Measurements from ENCODE around the gene TEX14.

TEX14 gene

GRCh38 chr17:58606934-58607333, 84.9 kb downstream of the TEX14 start:
- Histone ChIP-seq H3K27ac (ENCODE audit: low read length) (no peak overlapping the region), H3K27me3 (ENCODE audit: control insufficient read depth, insufficient read depth, low read length) (no peaks in the 10 kb centered on the region), H3K9me3 (ENCODE audit: control insufficient read depth, insufficient read depth, low read length) (no peaks in the 10 kb centered on the region), H3K36me3 (ENCODE audit: control insufficient read depth, insufficient read depth, low read length) (no peaks in the 10 kb centered on the region), H3K4me1 (ENCODE audit: control insufficient read depth, insufficient read depth, low read length) (no peaks in the 10 kb centered on the region), H3K4me3 (ENCODE audit: low read length) (no peak overlapping the region)
- no peak for DNase-seq (ENCODE audit: low read depth, low spot score)
- no CpG with 5 or more reads among the region's 4 CpGs for WGBS (ENCODE audit: insufficient coverage, insufficient read length)

- no peaks in the 10 kb centered on the region for H3K9me3 ChIP-seq (ENCODE audit: control insufficient read depth, insufficient read depth, low read length)
- no peak overlapping the region for H3K27ac ChIP-seq (ENCODE audit: low read length)
- no peaks in the 10 kb centered on the region for H3K36me3 ChIP-seq (ENCODE audit: control insufficient read depth, insufficient read depth, low read length)
- no peaks in the 10 kb centered on the region for H3K27me3 ChIP-seq (ENCODE audit: control insufficient read depth, insufficient read depth, low read length)
- H3K4me1 ChIP-seq (ENCODE audit: control insufficient read depth, insufficient read depth, low read length): no peaks in the 10 kb centered on the region
- no peak overlapping the region for H3K4me3 ChIP-seq (ENCODE audit: low read length)
- WGBS (ENCODE audit: insufficient coverage, insufficient read length): no CpG with 5 or more reads among the region's 2 CpGs
- DNase-seq (ENCODE audit: low read depth, low spot score): no peak
Measured at GRCh38 chr17:58605986-58606385, 85.9 kb downstream of the TEX14 start.

- no peaks in the 10 kb centered on the region for H3K36me3 ChIP-seq (ENCODE audit: control insufficient read depth, insufficient read depth, low read length)
- H3K4me1 ChIP-seq (ENCODE audit: control insufficient read depth, insufficient read depth, low read length): no peaks in the 10 kb centered on the region
- no CpG with 5 or more reads among the region's 1 CpG for WGBS (ENCODE audit: insufficient coverage, insufficient read length)
- H3K4me3 ChIP-seq (ENCODE audit: low read length): no peak overlapping the region
- no peak overlapping the region for H3K27ac ChIP-seq (ENCODE audit: low read length)
- H3K27me3 ChIP-seq (ENCODE audit: control insufficient read depth, insufficient read depth, low read length): no peaks in the 10 kb centered on the region
- H3K9me3 ChIP-seq (ENCODE audit: control insufficient read depth, insufficient read depth, low read length): no peaks in the 10 kb centered on the region
- DNase-seq (ENCODE audit: low read depth, low spot score): no peak
Measured at GRCh38 chr17:58605470-58605869, 86.4 kb downstream of the TEX14 start.

- Histone ChIP-seq H3K4me1 (ENCODE audit: control insufficient read depth, insufficient read depth, low read length) (no peaks in the 10 kb centered on the region), H3K9me3 (ENCODE audit: control insufficient read depth, insufficient read depth, low read length) (no peaks in the 10 kb centered on the region), H3K27me3 (ENCODE audit: control insufficient read depth, insufficient read depth, low read length) (no peaks in the 10 kb centered on the region), H3K36me3 (ENCODE audit: control insufficient read depth, insufficient read depth, low read length) (no peaks in the 10 kb centered on the region), H3K27ac (ENCODE audit: low read length) (no peak overlapping the region), H3K4me3 (ENCODE audit: low read length) (no peak overlapping the region)
- no peak for DNase-seq (ENCODE audit: low read depth, low spot score)
Measured at GRCh38 chr17:58601976-58602375, 89.9 kb downstream of the TEX14 start.

DNA sequence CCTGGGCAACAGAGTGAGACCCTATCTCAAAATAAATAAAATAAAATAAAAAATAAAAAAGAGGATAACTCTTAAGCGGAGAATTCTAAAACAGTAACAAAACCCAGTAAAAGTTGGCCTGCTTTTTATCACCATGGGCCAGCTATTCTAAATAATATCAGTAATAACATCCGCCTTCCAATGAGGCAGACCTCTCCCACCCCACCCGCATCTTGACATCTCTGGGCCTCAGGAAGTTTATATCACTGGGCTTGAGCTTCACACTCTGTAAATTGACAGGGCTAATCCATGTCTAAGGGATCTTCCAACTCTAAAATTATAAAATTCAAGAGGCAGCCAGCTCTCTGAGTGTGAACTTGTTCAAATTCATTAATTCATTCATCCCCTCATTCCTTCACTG, 94.5 kb downstream of the TEX14 start:
- WGBS (ENCODE audit: insufficient coverage, insufficient read length): no CpG with 5 or more reads among the region's 3 CpGs
- no peak for DNase-seq (ENCODE audit: low read depth, low spot score)
- H3K27me3 ChIP-seq (ENCODE audit: control insufficient read depth, insufficient read depth, low read length): no peaks in the 10 kb centered on the region
- H3K4me3 ChIP-seq (ENCODE audit: low read length): no peak overlapping the region
- no peaks in the 10 kb centered on the region for H3K36me3 ChIP-seq (ENCODE audit: control insufficient read depth, insufficient read depth, low read length)
- H3K4me1 ChIP-seq (ENCODE audit: control insufficient read depth, insufficient read depth, low read length): no peaks in the 10 kb centered on the region
- no peaks in the 10 kb centered on the region for H3K9me3 ChIP-seq (ENCODE audit: control insufficient read depth, insufficient read depth, low read length)
- no peak overlapping the region for H3K27ac ChIP-seq (ENCODE audit: low read length)

DNA sequence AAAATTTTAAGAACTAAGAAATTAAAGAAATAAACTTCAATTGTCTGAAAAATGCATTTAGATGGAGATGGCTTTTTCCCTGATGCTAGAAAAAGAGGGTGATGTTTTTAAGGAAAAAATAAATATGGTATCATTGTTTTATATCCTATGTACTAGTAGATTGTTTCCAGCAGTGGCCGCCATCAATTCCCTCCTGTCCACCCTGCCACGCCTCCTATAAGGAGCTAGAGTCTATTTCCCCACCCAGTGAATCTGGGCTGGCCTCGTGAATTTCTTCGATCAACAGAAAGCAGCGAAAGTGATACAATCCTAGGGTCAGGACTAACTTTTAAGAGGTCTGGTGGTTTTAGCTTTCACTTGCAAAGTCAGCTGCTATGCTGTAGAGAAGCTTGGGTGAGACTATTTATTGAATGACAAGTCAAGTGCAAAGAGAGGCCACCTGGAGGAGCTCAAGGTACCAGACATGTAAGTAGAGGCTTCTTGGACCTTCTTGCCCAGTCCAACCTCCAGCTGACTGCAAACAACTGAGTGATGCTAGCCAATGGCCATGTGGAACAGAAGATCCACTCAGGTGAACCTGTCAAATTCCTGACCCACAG, 96.6 kb downstream of the TEX14 start:
- no CpG with 5 or more reads among the region's 5 CpGs for WGBS (ENCODE audit: insufficient coverage, insufficient read length)
- no peak for DNase-seq (ENCODE audit: low read depth, low spot score)
- no peak overlapping the region for H3K4me3 ChIP-seq (ENCODE audit: low read length)

GRCh38 chr17:58593123-58593522, 98.7 kb downstream of the TEX14 start:
- Histone ChIP-seq H3K4me1 (ENCODE audit: control insufficient read depth, insufficient read depth, low read length) (no peaks in the 10 kb centered on the region), H3K9me3 (ENCODE audit: control insufficient read depth, insufficient read depth, low read length) (no peaks in the 10 kb centered on the region), H3K27ac (ENCODE audit: low read length) (no peak overlapping the region), H3K36me3 (ENCODE audit: control insufficient read depth, insufficient read depth, low read length) (no peaks in the 10 kb centered on the region), H3K4me3 (ENCODE audit: low read length) (no peak overlapping the region), H3K27me3 (ENCODE audit: control insufficient read depth, insufficient read depth, low read length) (no peaks in the 10 kb centered on the region)
- no peak for DNase-seq (ENCODE audit: low read depth, low spot score)
- no CpG with 5 or more reads among the region's 1 CpG for WGBS (ENCODE audit: insufficient coverage, insufficient read length)

More for the DNA sequence above, 96.6 kb downstream of the TEX14 start:
- Histone ChIP-seq H3K27ac (ENCODE audit: low read length) (no peak overlapping the region), H3K27me3 (ENCODE audit: control insufficient read depth, insufficient read depth, low read length) (no peaks in the 10 kb centered on the region), H3K4me1 (ENCODE audit: control insufficient read depth, insufficient read depth, low read length) (no peaks in the 10 kb centered on the region), H3K36me3 (ENCODE audit: control insufficient read depth, insufficient read depth, low read length) (no peaks in the 10 kb centered on the region), H3K9me3 (ENCODE audit: control insufficient read depth, insufficient read depth, low read length) (no peaks in the 10 kb centered on the region)

DNA sequence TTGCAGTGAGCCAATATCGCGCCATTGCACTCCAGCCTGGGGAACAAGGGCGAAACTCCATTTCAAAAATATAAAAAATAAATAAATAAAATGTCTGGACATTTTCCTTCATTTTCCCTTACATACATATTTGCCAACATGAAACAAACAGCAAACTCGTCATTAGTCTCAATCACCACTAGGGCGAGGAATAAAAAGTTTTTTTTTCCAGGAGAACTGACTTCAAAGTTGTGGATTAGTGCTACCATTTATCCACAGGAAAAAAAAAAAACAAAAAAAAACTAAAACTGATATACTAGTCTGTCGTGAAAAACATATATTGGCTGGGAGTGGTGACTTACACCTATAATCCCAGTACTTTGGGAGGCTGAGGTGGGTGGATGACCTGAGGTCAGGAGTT, 100.4 kb downstream of the TEX14 start:
- H3K36me3 ChIP-seq (ENCODE audit: control insufficient read depth, insufficient read depth, low read length): no peaks in the 10 kb centered on the region
- H3K27me3 ChIP-seq (ENCODE audit: control insufficient read depth, insufficient read depth, low read length): no peaks in the 10 kb centered on the region
- no peaks in the 10 kb centered on the region for H3K4me1 ChIP-seq (ENCODE audit: control insufficient read depth, insufficient read depth, low read length)
- WGBS (ENCODE audit: insufficient coverage, insufficient read length): no CpG with 5 or more reads among the region's 6 CpGs
- no peaks in the 10 kb centered on the region for H3K9me3 ChIP-seq (ENCODE audit: control insufficient read depth, insufficient read depth, low read length)
- H3K4me3 ChIP-seq (ENCODE audit: low read length): no peak overlapping the region
- H3K27ac ChIP-seq (ENCODE audit: low read length): no peak overlapping the region
- no peak for DNase-seq (ENCODE audit: low read depth, low spot score)

DNA sequence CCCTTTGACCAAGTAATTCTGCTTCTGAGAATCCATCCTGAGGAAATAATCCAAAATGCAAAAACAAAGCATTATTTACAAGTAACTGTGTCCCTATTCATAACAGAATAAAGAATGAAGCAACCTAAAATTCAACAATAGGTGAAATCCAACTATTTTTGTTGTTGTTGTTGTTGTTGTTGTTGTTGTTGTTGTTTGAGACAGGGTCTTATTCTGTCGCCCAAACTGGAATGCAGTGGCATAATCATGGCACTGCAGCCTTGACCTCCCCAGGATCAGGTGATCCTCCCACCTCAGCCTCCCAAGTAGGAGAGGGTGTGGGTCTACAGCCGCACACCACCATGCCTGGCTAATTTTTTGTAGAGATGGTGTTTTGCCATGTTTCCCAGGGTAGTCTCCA, 101.5 kb downstream of the TEX14 start:
- Histone ChIP-seq H3K4me1 (ENCODE audit: control insufficient read depth, insufficient read depth, low read length) (no peaks in the 10 kb centered on the region), H3K27me3 (ENCODE audit: control insufficient read depth, insufficient read depth, low read length) (no peaks in the 10 kb centered on the region), H3K4me3 (ENCODE audit: low read length) (no peak overlapping the region), H3K36me3 (ENCODE audit: control insufficient read depth, insufficient read depth, low read length) (no peaks in the 10 kb centered on the region), H3K27ac (ENCODE audit: low read length) (no peak overlapping the region), H3K9me3 (ENCODE audit: control insufficient read depth, insufficient read depth, low read length) (no peaks in the 10 kb centered on the region)
- no CpG with 5 or more reads among the region's 2 CpGs for WGBS (ENCODE audit: insufficient coverage, insufficient read length)
- no peak for DNase-seq (ENCODE audit: low read depth, low spot score)

DNA sequence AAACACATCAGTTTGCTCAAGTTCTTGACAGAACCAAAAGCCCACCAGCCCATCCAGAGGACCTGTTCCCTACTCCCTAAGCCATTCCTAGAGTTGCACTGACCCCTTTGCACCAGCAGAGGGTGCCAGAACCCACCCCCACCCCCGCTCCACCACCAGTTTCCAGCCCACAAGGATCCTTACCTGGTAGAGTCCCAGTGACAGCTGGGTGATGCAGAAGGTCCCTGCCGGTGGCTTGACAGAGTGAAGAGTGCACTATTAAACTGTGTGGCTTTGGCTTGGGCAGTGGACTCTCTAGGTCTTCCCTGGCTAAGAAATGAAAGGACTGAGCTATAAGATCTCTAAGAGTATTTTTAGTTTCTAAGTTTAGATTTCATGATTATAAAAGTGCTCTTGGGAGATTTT, 104.1 kb downstream of the TEX14 start:
- DNase-seq (ENCODE audit: low read depth, low spot score): peak; percentile 22

DNA sequence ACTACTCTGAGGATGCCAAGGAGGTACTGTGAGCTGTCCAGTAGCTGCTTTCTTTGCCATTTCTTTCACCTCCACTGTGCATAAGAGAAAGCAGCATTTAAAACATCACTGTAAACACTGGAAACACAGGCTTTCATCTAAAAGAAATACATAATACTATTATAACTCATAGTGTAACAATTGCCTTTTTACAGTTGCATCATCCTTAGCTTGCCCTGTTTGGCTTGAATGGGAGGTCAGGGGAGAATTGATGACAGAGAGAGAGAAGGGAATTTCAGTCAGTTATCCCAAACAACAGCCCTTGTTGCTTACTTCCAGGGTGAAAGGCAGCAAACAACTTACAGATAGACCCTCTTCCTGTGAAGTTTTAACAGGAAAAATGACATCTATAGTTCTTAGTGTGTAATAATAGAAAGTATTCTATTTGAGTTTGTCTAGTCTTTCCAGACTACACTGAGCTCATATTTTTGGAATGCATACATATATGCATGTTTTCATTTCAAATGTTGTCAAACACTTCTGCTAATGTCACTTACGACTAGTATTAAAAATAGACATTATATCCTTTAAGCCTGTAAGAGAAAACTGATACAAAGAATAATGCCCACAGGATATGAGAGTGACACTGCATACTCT, 105.7 kb downstream of the TEX14 start:
- Histone ChIP-seq H3K36me3 (ENCODE audit: control insufficient read depth, insufficient read depth, low read length) (no peaks in the 10 kb centered on the region), H3K27me3 (ENCODE audit: control insufficient read depth, insufficient read depth, low read length) (no peaks in the 10 kb centered on the region), H3K4me3 (ENCODE audit: low read length) (no peak overlapping the region), H3K9me3 (ENCODE audit: control insufficient read depth, insufficient read depth, low read length) (no peaks in the 10 kb centered on the region), H3K27ac (ENCODE audit: low read length) (no peak overlapping the region), H3K4me1 (ENCODE audit: control insufficient read depth, insufficient read depth, low read length) (no peaks in the 10 kb centered on the region)
- no peak for DNase-seq (ENCODE audit: low read depth, low spot score)
- WGBS (ENCODE audit: insufficient coverage, insufficient read length): no CpG with 5 or more reads among the region's 1 CpG

More for the DNA sequence above, 104.1 kb downstream of the TEX14 start:
- H3K4me1 ChIP-seq (ENCODE audit: control insufficient read depth, insufficient read depth, low read length): no peaks in the 10 kb centered on the region
- H3K4me3 ChIP-seq (ENCODE audit: low read length): no peak overlapping the region
- no peaks in the 10 kb centered on the region for H3K9me3 ChIP-seq (ENCODE audit: control insufficient read depth, insufficient read depth, low read length)
- no peaks in the 10 kb centered on the region for H3K36me3 ChIP-seq (ENCODE audit: control insufficient read depth, insufficient read depth, low read length)
- no peaks in the 10 kb centered on the region for H3K27me3 ChIP-seq (ENCODE audit: control insufficient read depth, insufficient read depth, low read length)
- H3K27ac ChIP-seq (ENCODE audit: low read length): no peak overlapping the region
- WGBS (ENCODE audit: insufficient coverage, insufficient read length): no CpG with 5 or more reads among the region's 2 CpGs

All from iPS DF 6.9 (cell line).